GM20431 (cell line): ENCODE measurements around the gene C1QTNF2.

Experiments
- in situ Hi-C: fragments of 300-500 bp; cut with MseI, MboI; formaldehyde crosslinking; loops from one replicate; pipeline ENCODE4 v1.15.0; 2020; ENCODE audit warnings: low sequenced_read_pairs; ENCODE audit not compliant: unreplicated experiment

The C1QTNF2 gene

DNA sequence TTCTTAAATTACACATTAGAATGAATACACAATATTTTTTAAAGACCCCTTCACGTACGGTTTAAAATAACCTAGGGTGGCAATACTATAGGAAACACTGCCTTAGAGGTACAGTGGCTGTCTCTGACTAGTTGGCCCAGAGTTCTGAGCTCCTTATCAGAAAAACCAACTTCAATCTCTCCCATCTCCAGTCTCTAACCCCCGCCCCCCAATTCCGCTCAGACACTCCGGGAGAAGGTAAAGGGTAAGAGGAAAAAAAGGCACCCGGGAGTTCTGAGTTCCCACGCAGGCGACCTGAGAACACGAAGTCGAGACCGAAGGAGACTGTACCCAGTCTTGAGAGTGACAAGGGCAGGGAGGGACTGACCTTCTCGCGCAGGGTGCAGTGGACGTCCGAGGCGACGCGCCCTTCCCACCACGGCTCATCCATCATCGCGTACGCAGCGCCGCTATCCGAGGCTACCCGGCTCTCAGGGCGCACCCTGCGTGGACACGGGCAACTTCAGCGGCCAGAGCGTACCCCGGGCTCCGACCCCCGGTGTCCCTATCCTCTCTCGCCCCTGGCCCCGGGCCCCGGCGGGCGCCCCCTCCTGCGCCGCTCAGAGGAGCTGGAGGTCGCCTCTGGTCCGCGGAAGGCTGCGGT is 58.8 kb downstream of the C1QTNF2 start:
- in situ Hi-C loops, result no loop called here

DNA sequence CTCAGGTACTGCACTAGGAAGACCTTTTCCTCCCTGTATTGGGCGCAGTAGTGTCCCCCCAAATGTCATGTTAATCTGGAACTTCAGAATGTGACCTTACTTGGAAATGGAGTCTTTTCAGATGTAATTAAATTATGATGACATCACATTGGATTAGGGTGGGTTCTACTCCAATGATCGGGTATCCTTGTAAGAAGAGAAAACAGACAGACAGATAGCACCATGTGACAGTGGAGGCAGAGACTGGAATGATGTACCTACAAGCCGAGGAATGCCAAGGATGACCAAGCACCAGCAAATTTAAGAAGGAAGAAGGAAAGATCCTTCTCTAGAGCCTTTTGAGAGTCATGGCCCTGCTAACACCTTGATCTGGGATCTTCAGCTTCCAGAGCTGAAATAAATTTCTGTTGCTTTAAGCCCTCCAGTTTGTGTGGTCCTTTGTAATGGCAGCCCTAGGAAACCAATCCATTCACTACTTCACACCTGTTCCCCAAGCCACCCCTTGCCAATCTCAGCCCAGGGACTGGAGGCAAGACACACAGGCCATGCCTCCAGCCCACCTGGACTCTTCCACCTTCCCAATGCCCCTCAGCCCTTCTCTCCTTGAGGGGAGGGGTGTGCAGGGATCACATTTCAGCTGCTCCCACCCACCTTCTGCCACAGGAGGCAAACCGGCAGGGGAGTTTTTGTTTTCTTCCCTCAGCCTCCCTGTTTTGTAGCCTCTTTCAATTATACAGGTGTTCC is 59.7 kb downstream of the C1QTNF2 start:
- in situ Hi-C loops, result no loop called here

DNA sequence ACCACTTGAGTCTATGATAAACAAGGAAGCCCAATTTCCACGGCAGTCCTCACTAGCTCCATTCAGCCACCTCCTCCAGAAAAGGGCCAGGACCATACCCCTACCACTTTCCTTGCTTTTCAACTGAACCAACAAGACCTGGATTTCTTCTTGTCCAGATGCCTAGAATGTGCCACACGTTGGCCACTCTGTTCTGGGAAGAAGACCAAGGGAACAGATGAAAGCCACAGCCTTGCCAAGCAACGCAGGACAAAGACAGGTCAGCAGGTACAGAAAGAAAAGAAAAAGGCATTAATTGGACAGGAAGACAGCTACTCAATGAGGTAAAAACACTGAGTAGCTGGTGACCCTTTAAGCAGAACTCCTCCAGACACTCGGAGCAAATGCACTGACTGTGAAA is 60.3 kb downstream of the C1QTNF2 start:
- in situ Hi-C loops, result no loop called here

DNA sequence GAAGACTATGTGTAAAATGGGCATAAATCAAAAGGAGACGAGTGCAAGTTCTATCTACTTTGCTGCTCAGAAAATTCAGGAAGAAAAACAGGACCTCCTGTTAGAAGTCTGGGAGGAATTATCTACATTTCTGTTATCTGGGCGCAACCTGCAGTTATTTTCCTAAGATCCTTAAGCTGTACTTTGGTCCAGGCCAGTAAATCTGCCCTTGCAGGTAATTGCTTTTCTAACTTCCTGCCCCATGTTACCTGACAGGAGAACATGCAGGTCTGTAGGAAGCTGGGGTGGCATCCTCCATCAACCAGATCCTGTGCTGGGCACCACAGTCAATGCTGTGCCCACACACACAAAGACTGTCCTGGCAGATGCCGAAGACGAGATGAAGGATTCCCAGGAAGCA is 63.7 kb downstream of the C1QTNF2 start:
- in situ Hi-C loops, result no loop called here

DNA sequence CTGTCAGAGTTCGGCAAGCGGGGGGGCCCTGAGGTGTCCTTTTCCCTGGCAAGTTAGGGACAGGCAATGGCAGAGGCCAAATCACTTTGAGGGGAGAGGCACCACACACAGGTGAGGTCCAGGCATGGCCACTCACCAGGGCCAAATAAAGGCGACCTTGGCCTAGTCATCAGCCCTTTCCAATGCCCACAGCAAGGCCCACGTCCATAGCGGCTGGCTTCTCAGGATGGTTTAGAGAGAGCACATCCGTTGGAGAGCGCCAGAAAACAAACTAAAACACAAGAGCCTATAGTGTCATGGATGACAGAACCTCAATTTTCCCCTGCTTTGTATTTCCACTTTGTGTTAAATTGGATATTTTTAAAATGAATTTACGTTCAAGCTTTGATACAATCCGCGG is 65.1 kb downstream of the C1QTNF2 start:
- in situ Hi-C loops, result no loop called here

DNA sequence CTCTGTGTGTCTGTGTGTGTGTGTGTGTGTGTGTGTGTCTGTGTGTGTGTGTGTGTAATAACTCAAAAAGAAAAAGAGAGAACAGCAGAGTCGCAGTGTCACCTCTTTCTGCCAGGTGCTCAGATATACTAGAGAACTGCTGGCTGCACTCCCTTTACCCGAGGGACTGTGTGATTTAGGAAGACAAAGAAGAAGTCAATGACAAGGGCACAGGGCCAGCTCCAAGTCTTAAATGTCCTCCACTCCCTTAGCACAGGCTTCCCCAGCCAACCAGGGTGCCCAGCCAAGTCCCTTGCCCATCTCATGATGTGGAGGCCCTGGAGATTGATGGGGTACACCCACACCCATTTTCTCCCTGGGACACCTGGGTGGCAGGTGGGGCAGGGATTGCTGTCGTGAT is 66.7 kb downstream of the C1QTNF2 start:
- in situ Hi-C loops, result no loop called here

DNA sequence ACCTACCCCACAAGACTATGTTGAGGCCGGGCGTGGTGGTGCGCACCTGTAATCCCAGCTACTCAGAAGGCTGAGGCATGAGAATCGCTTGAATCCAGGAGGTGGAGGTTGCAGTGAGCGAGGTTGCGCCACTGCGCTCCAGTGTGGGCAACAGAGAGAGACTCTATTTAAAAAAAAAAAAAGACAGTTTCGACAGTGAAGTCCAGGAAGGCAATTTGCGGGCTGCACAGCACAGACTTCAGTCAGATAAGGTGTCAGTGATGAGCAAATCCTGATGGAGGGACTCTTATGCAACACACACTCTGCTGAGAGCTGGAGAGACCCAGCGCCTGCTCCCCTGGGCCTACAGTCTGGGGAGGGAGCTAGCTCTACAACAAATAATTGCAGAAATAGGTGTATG is 72.2 kb downstream of the C1QTNF2 start:
- in situ Hi-C loops, result no loop called here

DNA sequence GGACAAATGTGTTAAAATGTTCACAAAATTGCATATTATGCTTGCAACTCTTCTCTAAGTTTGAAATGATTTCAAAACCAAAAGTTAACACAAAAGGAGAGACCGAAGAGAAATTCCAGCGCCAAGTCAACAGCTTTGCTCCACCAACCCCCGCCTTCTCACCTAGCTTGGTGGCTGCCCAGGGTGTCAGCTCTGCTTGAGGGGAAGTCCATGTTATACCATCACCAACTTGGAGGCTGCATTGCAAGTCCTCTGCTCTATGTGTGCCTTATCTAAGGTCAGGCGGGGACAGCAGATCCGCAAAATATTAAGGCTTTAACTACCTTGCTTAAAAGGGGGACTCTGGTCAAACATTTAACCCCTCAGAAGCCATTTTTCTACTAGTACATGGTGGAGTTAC is 72.7 kb downstream of the C1QTNF2 start:
- in situ Hi-C loops, result no loop called here
